ENCODE results near the gene CHCHD3.

Gene CHCHD3

GRCh38 chr7:132759482-132760243, 322.2 kb downstream of the CHCHD3 start:
- DNase-seq, result no peak

GRCh38 chr7:132758986-132759385, 322.9 kb downstream of the CHCHD3 start:
- DNase-seq, result no peak

GRCh38 chr7:132757783-132758182, 324.1 kb downstream of the CHCHD3 start:
- DNase-seq, result no peak

GRCh38 chr7:132756484-132756990, 325.4 kb downstream of the CHCHD3 start:
- DNase-seq, result no peak

GRCh38 chr7:132755538-132756483, 326.1 kb downstream of the CHCHD3 start:
- no peak for DNase-seq

- DNase-seq, result no peak
Measured at GRCh38 chr7:132752431-132752830, 329.5 kb downstream of the CHCHD3 start.

- DNase-seq, result no peak
Measured at GRCh38 chr7:132751244-132751647, 330.6 kb downstream of the CHCHD3 start.

GRCh38 chr7:132750530-132751217, 331.2 kb downstream of the CHCHD3 start:
- no peak for DNase-seq

- DNase-seq, result no peak
Measured at GRCh38 chr7:132750096-132750495, 331.8 kb downstream of the CHCHD3 start.

GRCh38 chr7:132745510-132745909, 336.4 kb downstream of the CHCHD3 start:
- no peak for DNase-seq

GRCh38 chr7:132743974-132744373, 337.9 kb downstream of the CHCHD3 start:
- DNase-seq, result no peak

- DNase-seq, result no peak
Measured at GRCh38 chr7:132742189-132742612, 339.7 kb downstream of the CHCHD3 start.

- DNase-seq, result no peak
Measured at GRCh38 chr7:132740176-132740575, 341.7 kb downstream of the CHCHD3 start.

- no peak for DNase-seq
Measured at GRCh38 chr7:132739271-132739955, 342.5 kb downstream of the CHCHD3 start.

- no peak for DNase-seq
Measured at GRCh38 chr7:132738254-132738653, 343.6 kb downstream of the CHCHD3 start.

- DNase-seq, result no peak
Measured at GRCh38 chr7:132735476-132735875, 346.4 kb downstream of the CHCHD3 start.
